Measurements from ENCODE around the gene TMED1. TPM values are rescaled to one million over a fixed set of nuclear protein-coding genes. Genes with fewer than 3 reads are reported as not detected.

Gene TMED1
- total and polyA plus RNA-seq, 2 of the 13 experiments (the other 11 are each of a cell fraction or from before 2014, with no cell fraction given), result 48.3 to 51.8 TPM

DNA sequence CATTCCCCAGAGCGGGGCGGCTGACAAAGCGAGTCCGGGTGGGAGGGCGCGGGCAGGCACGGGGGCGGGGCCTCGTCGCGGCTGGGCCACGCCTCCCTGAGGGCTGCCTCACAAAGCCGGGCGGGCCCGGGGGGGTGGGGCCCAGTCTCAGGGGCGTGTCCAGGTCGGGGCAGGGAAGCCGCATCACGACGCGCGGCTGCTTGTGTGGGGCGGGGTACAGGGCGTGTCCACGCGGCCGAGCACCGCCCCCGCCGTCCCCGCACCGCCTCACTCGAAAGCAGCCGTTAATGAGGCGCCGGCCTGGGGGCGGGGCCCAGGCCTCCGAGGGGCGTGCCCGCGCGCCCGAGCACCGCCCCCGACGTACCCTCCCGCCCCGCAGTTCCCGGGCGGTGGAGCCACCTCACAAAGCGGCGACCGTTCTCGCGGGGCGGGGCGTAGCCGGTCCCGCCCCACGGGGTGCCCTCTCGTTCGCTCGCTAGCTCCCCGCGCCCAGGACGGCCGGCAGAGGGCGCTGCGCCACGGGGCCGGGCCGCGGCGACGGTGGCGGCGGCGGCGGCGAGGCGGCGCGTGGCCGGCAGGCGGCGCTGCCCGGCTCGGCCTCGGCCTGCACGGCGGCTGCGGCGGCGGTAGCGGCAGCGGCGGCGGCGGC, 35.1 kb upstream of the TMED1 start, which contains the start of gene CARM1:
TSS of gene CARM1 (plus strand) at position 599 of the 649 bp plus-strand sequence. CDS start 150 bp downstream, outside the sequence.
- Histone ChIP-seq H3K27ac (ENCODE audit: extremely low read length, insufficient read depth, low read length) (peak within 1 kb of the TSS; percentile 60), H2AFZ (ENCODE audit: low read length) (peak within 1 kb of the TSS; percentile 12), H3K4me1 (ENCODE audit: insufficient read depth, low read length) (peaks cover 54% of the 10 kb centered on the region), H3K27me3 (ENCODE audit: control insufficient read depth in 1 of 2, insufficient read depth in 2 of 2, low read length in 2 of 2) (no peaks in the 10 kb centered on the region), H3K79me2 (ENCODE audit: insufficient read depth, low read length) (peaks cover 33% of the 10 kb centered on the region), H3K4me3 (replicated peaks in 1 of 3; ENCODE audit: insufficient read depth in 1 of 3, low read depth in 2 of 3, low read length in 3 of 3) (peak within 1 kb of the TSS; percentile 85 to 96 (median 87)), H3K36me3 (replicated peaks in 1 of 2; ENCODE audit: control insufficient read depth in 1 of 2, insufficient read depth in 2 of 2, low read length in 2 of 2) (no peaks in the 10 kb centered on the region), H3K9ac (ENCODE audit: insufficient read depth, low read depth, low read length) (peak within 1 kb of the TSS; percentile 82), H3K9me3 (ENCODE audit: low read length) (no peaks in the 10 kb centered on the region), H4K20me1 (ENCODE audit: insufficient read depth, low read length) (no peaks in the 10 kb centered on the region), H3K4me2 (ENCODE audit: low read depth, low read length) (peak within 1 kb of the TSS; percentile 95)
- intact Hi-C loops (cut with micrococcal nuclease; ENCODE audit: unreplicated experiment) (loop anchor here (10.0 kb wide), 1 partner anchor 54 kb away; the partner anchor contains the start of genes TIMM29 and YIPF2), in situ Hi-C loops (cut with HindIII; ENCODE audit: extremely low pct_ligation_motif_present, low pct_unique_long_range_greater_than_20kb) (no loop called here)
- POLR2A ChIA-PET, result interaction anchor here (0.7 to 2.4 kb wide), 2 partner anchors 35 to 298 kb away, joined by 4 to 7 read pairs; partner anchors contain the start of gene TMED1
- CTCF ChIA-PET (ENCODE audit: low intra/inter-chr PET ratio, low total read pairs), result no interaction called here
- WGBS (ENCODE audit: low lambda C conversion rate), result 0% methylated on average over 2 of the region's 99 CpGs
- no TSS peak for BruUV-seq (replicated peaks)
- peak; percentile 81 for ATAC-seq
- FAIRE-seq, result peak; percentile 54
- peak; percentile 92 for DNase-seq (ENCODE audit: low spot score)
- TF ChIP-seq PHF20 (CRISPR knock-in tag; IDR thresholded peaks at IDR 0.05) (peak; percentile 43; the same call in 1 of the 2 replicates), AGO2 (optimal IDR thresholded peaks at IDR 0.05; ENCODE audit: low read depth, low read length) (no peak), PATZ1 (CRISPR knock-in tag; IDR thresholded peaks at IDR 0.05) (peak; percentile 63; the same call in 1 of the 2 replicates), BHLHE40 (IDR thresholded peaks at IDR 0.05; ENCODE audit: low read length) (0 out of 2 replicates have a peak, but pooled peaks have one; percentile 12), HCFC1 (IDR thresholded peaks at IDR 0.05; ENCODE audit: low read depth, low read length) (0 out of 2 replicates have a peak, but pooled peaks have one; percentile 28), KDM2A (CRISPR knock-in tag; IDR thresholded peaks at IDR 0.05; ENCODE audit: borderline replicate concordance, low read depth) (peak; percentile 66; the same call in 1 of the 2 replicates), SP1 (IDR thresholded peaks at IDR 0.05) (0 out of 2 replicates have a peak, but pooled peaks have one; percentile 33), SP1 (CRISPR knock-in tag; IDR thresholded peaks at IDR 0.05) (peak; percentile 84), PAXIP1 (CRISPR knock-in tag; conservative IDR thresholded peaks at IDR 0.05) (peak; percentile 39; the same call in 1 of the 2 replicates), HOXA3 (CRISPR knock-in tag; IDR thresholded peaks at IDR 0.05) (peak; percentile 67; the same call in 1 of the 2 replicates), ZNF607 (CRISPR knock-in tag; IDR thresholded peaks at IDR 0.05; ENCODE audit: borderline replicate concordance) (0 out of 2 replicates have a peak, but pooled peaks have one; percentile 38), RAD51 (IDR thresholded peaks at IDR 0.05; ENCODE audit: borderline replicate concordance) (no peak), SPEN (CRISPR knock-in tag; IDR thresholded peaks at IDR 0.05; ENCODE audit: low read depth) (peak; percentile 55), ZSCAN21 (CRISPR knock-in tag; IDR thresholded peaks at IDR 0.05; ENCODE audit: borderline replicate concordance) (0 out of 2 replicates have a peak, but pooled peaks have one; percentile 57)
- TF ChIP-seq, protein P1, sequence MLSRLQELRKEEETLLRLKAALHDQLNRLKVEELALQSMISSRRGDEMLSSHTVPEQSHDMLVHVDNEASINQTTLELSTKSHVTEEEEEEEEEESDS (CRISPR knock-in tag; IDR thresholded peaks at IDR 0.05; ENCODE audit: borderline replicate concordance), result no peak
- TF ChIP-seq, protein P2, sequence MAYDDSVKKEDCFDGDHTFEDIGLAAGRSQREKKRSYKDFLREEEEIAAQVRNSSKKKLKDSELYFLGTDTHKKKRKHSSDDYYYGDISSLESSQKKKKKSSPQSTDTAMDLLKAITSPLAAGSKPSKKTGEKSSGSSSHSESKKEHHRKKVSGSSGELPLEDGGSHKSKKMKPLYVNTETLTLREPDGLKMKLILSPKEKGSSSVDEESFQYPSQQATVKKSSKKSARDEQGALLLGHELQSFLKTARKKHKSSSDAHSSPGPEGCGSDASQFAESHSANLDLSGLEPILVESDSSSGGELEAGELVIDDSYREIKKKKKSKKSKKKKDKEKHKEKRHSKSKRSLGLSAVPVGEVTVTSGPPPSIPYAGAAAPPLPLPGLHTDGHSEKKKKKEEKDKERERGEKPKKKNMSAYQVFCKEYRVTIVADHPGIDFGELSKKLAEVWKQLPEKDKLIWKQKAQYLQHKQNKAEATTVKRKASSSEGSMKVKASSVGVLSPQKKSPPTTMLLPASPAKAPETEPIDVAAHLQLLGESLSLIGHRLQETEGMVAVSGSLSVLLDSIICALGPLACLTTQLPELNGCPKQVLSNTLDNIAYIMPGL (CRISPR knock-in tag; IDR thresholded peaks at IDR 0.05; ENCODE audit: borderline replicate concordance in 1 of 2, low read depth in 1 of 2), result peak in 1 of 2 experiments; percentile 56; a peak in 1 of 4 replicates
